Mucosa of gallbladder (tissue), 1 donor: Measurements from ENCODE around the gene MAPK10. TPM values are rescaled to one million over a fixed set of nuclear protein-coding genes. Genes with fewer than 3 reads are reported as not detected.
"Not testable (repeated sequence)": the region's sequence is repeated elsewhere in the genome, so short reads cannot be mapped to it uniquely, and the experiment has no call there.

Experiments
- DNase-seq: peaks from one replicate; pipeline ENCODE4 v3.0.0-alpha.2; 2020; ENCODE audit warnings: low spot score
- total RNA-seq: library from RNA; stranded (reverse); gene quantifications from one replicate; pipeline ENCODE4 v1.2.1, GENCODE V29; 2021
- donor health status: DM: no; HTN: no; CAD: no.

MAPK10 gene
- total RNA-seq, 1 donor from 2014 or later: 45.0 TPM

- DNase-seq: no peak
These were observed 390.7 kb downstream of the MAPK10 start for GRCh38 chr4:85968945-85969819.

GRCh38 chr4:85967872-85968271, 392.0 kb downstream of the MAPK10 start:
- DNase-seq: no peak

- no peak for DNase-seq
These were observed 393.5 kb downstream of the MAPK10 start for GRCh38 chr4:85966373-85966772.

GRCh38 chr4:85965529-85965928, 394.3 kb downstream of the MAPK10 start:
- no peak for DNase-seq

GRCh38 chr4:85965017-85965416, 394.8 kb downstream of the MAPK10 start:
- DNase-seq: not testable (repeated sequence)

GRCh38 chr4:85964298-85964697, 395.6 kb downstream of the MAPK10 start:
- no peak for DNase-seq

- no peak for DNase-seq
These were observed 396.6 kb downstream of the MAPK10 start for GRCh38 chr4:85963231-85963630.

- no peak for DNase-seq
These were observed 398.0 kb downstream of the MAPK10 start for GRCh38 chr4:85961887-85962286.

- no peak for DNase-seq
These were observed 403.4 kb downstream of the MAPK10 start for GRCh38 chr4:85956293-85956945.

- DNase-seq: no peak
These were observed 404.1 kb downstream of the MAPK10 start for GRCh38 chr4:85955620-85956292.

- DNase-seq: no peak
These were observed 406.2 kb downstream of the MAPK10 start for GRCh38 chr4:85953651-85954018.

GRCh38 chr4:85952972-85953650, 406.7 kb downstream of the MAPK10 start:
- DNase-seq: no peak

GRCh38 chr4:85952528-85952927, 407.3 kb downstream of the MAPK10 start:
- no peak for DNase-seq

- no peak for DNase-seq
These were observed 408.8 kb downstream of the MAPK10 start for GRCh38 chr4:85951099-85951498.

GRCh38 chr4:85946821-85947220, 413.0 kb downstream of the MAPK10 start:
- DNase-seq: no peak

- no peak for DNase-seq
These were observed 417.7 kb downstream of the MAPK10 start for GRCh38 chr4:85942107-85942506.

- no peak for DNase-seq
These were observed 419.7 kb downstream of the MAPK10 start for GRCh38 chr4:85940151-85940550.

Other genes with a start within 250 kb of the MAPK10 start
- gene PTPN13, start 234.3 kb upstream of the MAPK10 start, total RNA-seq: 24.9 TPM